H1 (cell line): ENCODE data around the gene APBA2. TPM values are rescaled to one million over a fixed set of nuclear protein-coding genes. Genes with fewer than 3 reads are reported as not detected.

Experiments
- CTCF ChIA-PET: fragments of 300-600 bp; sonication (Branson Sonifier 250); formaldehyde crosslinking; loops from one replicate; lab custom pipeline; 2021; ENCODE audit not compliant: partially characterized antibody; lab: Charles Lee
- POLR2A ChIA-PET: fragments of 300-600 bp; sonication (Branson Sonifier 250); formaldehyde crosslinking; loops from one replicate; lab custom pipeline; 2021; ENCODE audit warnings: inconsistent platforms; ENCODE audit not compliant: partially characterized antibody; lab: Charles Lee
- DNase-seq, 2 experiments: peaks; one replicate each; pipeline versions ENCODE4 v3.0.0 to v3.0.0-alpha.2; 2010 to 2022; ENCODE audit warnings: low spot score in 2 of 2, low read depth in 1 of 2, mixed read lengths in 1 of 2
- FAIRE-seq: peaks from 2 replicates; lab custom pipeline; 2011; peaks lifted over from hg19 to GRCh38; lab: Jason Lieb, UNC
- H2AFZ ChIP-seq: 2 replicates; pipeline ENCODE4 v1.8.1; 2012; ENCODE audit warnings: low read length, inconsistent platforms
- H2AK5ac ChIP-seq: 2 replicates; pipeline ENCODE4 v1.6.1; 2013; ENCODE audit warnings: low read depth, low read length
- H2BK120ac ChIP-seq: replicated peaks from 2 replicates; pipeline ENCODE3; 2013; ENCODE audit warnings: low read depth, low read length, inconsistent platforms
- H2BK12ac ChIP-seq: 2 replicates; pipeline ENCODE4 v1.6.1; 2013; ENCODE audit warnings: low read depth, low read length
- H2BK15ac ChIP-seq: 2 replicates; pipeline ENCODE4 v1.6.1; 2013; ENCODE audit warnings: low read length
- H2BK20ac ChIP-seq: 2 replicates; pipeline ENCODE4 v1.6.1; 2013; ENCODE audit warnings: low read length
- H2BK5ac ChIP-seq: 2 replicates; pipeline ENCODE4 v1.6.1; 2013; ENCODE audit warnings: low read depth, low read length
- H3K14ac ChIP-seq: 2 replicates; pipeline ENCODE4 v1.6.1; 2013; ENCODE audit warnings: inconsistent platforms; ENCODE audit not compliant: insufficient read length
- H3K18ac ChIP-seq: 2 replicates; pipeline ENCODE4 v1.6.1; 2013; ENCODE audit warnings: low read length; ENCODE audit errors: extremely low read depth
- H3K23ac ChIP-seq: 2 replicates; pipeline ENCODE4 v1.6.1; 2013; ENCODE audit warnings: inconsistent platforms; ENCODE audit not compliant: insufficient read length
- H3K23me2 ChIP-seq: 2 replicates; pipeline ENCODE4 v1.6.1; 2013; ENCODE audit warnings: low read depth, low read length
- H3K27ac ChIP-seq: 2 replicates; pipeline ENCODE4 v1.6.1; 2011; ENCODE audit warnings: low read depth, low read length, inconsistent platforms
- H3K27me3 ChIP-seq, 4 experiments: replicated peaks in 1 of 4; 1 replicate in 1 of 4; 2 replicates in 3 of 4; pipeline versions ENCODE4 v1.6.1 to v1.8.1; 2011 to 2013; ENCODE audit warnings: low read length in 3 of 4, mild to moderate bottlenecking in 3 of 4, inconsistent platforms in 2 of 4, mixed read lengths in 2 of 4, moderate library complexity in 1 of 4; ENCODE audit not compliant: control insufficient read depth in 3 of 4, insufficient read depth in 3 of 4; ENCODE audit errors: extremely low read depth in 1 of 4
- H3K36me3 ChIP-seq, 4 experiments: 2 replicates each; pipeline versions ENCODE4 v1.6.1 to v1.8.1; 2011 to 2013; ENCODE audit warnings: mild to moderate bottlenecking in 4 of 4, low read length in 3 of 4, moderate library complexity in 2 of 4, control low read depth in 1 of 4, inconsistent platforms in 1 of 4; ENCODE audit not compliant: insufficient read depth in 4 of 4, control insufficient read depth in 2 of 4
- H3K4ac ChIP-seq: replicated peaks from 2 replicates; pipeline ENCODE3; 2013; ENCODE audit warnings: low read length, low read depth, mixed read lengths, inconsistent platforms; ENCODE audit not compliant: insufficient read length
- H3K4me1 ChIP-seq, 4 experiments: replicated peaks in 1 of 4; 1 replicate in 1 of 4; 2 replicates in 3 of 4; pipeline versions ENCODE4 v1.6.1 to v1.8.1; 2011 to 2013; ENCODE audit warnings: low read length in 3 of 4, inconsistent platforms in 2 of 4, mixed read lengths in 1 of 4; ENCODE audit not compliant: insufficient read depth in 4 of 4, control insufficient read depth in 3 of 4
- H3K4me2 ChIP-seq, 2 experiments: 2 replicates each; pipeline versions ENCODE4 v1.6.1 to v1.8.1; 2011 to 2013; ENCODE audit warnings: low read depth in 2 of 2, low read length in 2 of 2, control low read depth in 1 of 2, inconsistent platforms in 1 of 2, mild to moderate bottlenecking in 1 of 2; ENCODE audit not compliant: insufficient read depth in 1 of 2
- H3K4me3 ChIP-seq, 4 experiments: fragments of 200-600, 300-600 bp in 1 of 4; sonication (generic), shearing (Covaris generic), sonication (Bioruptor Twin) in 1 of 4; 2 replicates each; pipeline versions ENCODE4 v1.5.1 to v1.8.1; 2011 to 2016; ENCODE audit warnings: low read length in 4 of 4, low read depth in 3 of 4, control low read depth in 2 of 4, inconsistent platforms in 2 of 4, mild to moderate bottlenecking in 2 of 4, mixed read lengths in 1 of 4, moderate library complexity in 1 of 4; ENCODE audit not compliant: insufficient read depth in 2 of 4; ENCODE audit errors: extremely low read depth in 1 of 4
- H3K56ac ChIP-seq: replicated peaks from 2 replicates; pipeline ENCODE3; 2013; ENCODE audit warnings: low read depth, mild to moderate bottlenecking, mixed read lengths, low read length, inconsistent platforms; ENCODE audit not compliant: insufficient read length
- H3K79me1 ChIP-seq: 2 replicates; pipeline ENCODE4 v1.6.1; 2013; ENCODE audit warnings: low read depth, low read length, control low read depth
- H3K79me2 ChIP-seq, 2 experiments: 2 replicates each; pipeline versions ENCODE4 v1.6.1 to v1.8.1; 2012 to 2013; ENCODE audit warnings: low read length in 2 of 2, mild to moderate bottlenecking in 2 of 2, inconsistent platforms in 1 of 2; ENCODE audit not compliant: insufficient read depth in 2 of 2, control insufficient read depth in 1 of 2
- H3K9ac ChIP-seq, 4 experiments: replicated peaks in 1 of 4; 1 replicate in 1 of 4; 2 replicates in 3 of 4; pipeline versions ENCODE4 v1.6.1 to v1.8.1; 2011 to 2013; ENCODE audit warnings: low read depth in 3 of 4, low read length in 3 of 4, control low read depth in 2 of 4, mild to moderate bottlenecking in 2 of 4, moderate library complexity in 2 of 4, inconsistent platforms in 1 of 4; ENCODE audit errors: extremely low read depth in 1 of 4
- H3K9me3 ChIP-seq, 2 experiments: 2 replicates each; pipeline versions ENCODE4 v1.6.1 to v1.8.1; 2012 to 2013; ENCODE audit warnings: mild to moderate bottlenecking in 2 of 2, moderate library complexity in 2 of 2, control low read depth in 1 of 2, inconsistent platforms in 1 of 2, low read depth in 1 of 2, low read length in 1 of 2, mixed read lengths in 1 of 2; ENCODE audit not compliant: insufficient read depth in 2 of 2
- H4K20me1 ChIP-seq, 2 experiments: replicated peaks in 1 of 2; 2 replicates each; pipeline versions ENCODE3 to v1.8.1; 2011 to 2013; ENCODE audit warnings: inconsistent platforms in 2 of 2, low read length in 2 of 2, mild to moderate bottlenecking in 1 of 2; ENCODE audit not compliant: insufficient read depth in 2 of 2, control insufficient read depth in 1 of 2
- H4K5ac ChIP-seq: 2 replicates; pipeline ENCODE4 v1.6.1; 2013; ENCODE audit warnings: low read length, low read depth, mixed read lengths, inconsistent platforms; ENCODE audit not compliant: insufficient read length
- H4K8ac ChIP-seq: 2 replicates; pipeline ENCODE4 v1.8.0; 2013; ENCODE audit warnings: mild to moderate bottlenecking, moderate library complexity, low read length, inconsistent platforms; ENCODE audit not compliant: insufficient read depth; ENCODE audit errors: extremely low read depth
- H4K91ac ChIP-seq: replicated peaks from 2 replicates; pipeline ENCODE3; 2013; ENCODE audit warnings: low read length, mixed read lengths, inconsistent platforms; ENCODE audit not compliant: insufficient read length
- EGR1 ChIP-seq: IDR thresholded peaks from 2 replicates; pipeline ENCODE4 v1.6.1; 2011; ENCODE audit warnings: low read depth, low read length, borderline replicate concordance
- EP300 ChIP-seq, 2 experiments: IDR thresholded peaks; 1 replicate in 1 of 2; 2 replicates in 1 of 2; pipeline ENCODE4 v1.6.1; 2011 to 2012; ENCODE audit warnings: low read depth in 2 of 2, low read length in 2 of 2, mild to moderate bottlenecking in 2 of 2, borderline replicate concordance in 1 of 2, inconsistent platforms in 1 of 2, moderate library complexity in 1 of 2
- KDM1A ChIP-seq: fragments of 200-600, 300-600 bp; sonication (generic); IDR thresholded peaks from 2 replicates; pipeline ENCODE4 v1.7.1; 2016; ENCODE audit warnings: mild to moderate bottlenecking, low read length, borderline replicate concordance
- NANOG ChIP-seq: IDR thresholded peaks from 2 replicates; pipeline ENCODE4 v1.6.1; 2011; ENCODE audit warnings: low read length, low read depth, mild to moderate bottlenecking, inconsistent platforms; ENCODE audit not compliant: insufficient read depth, poor library complexity, severe bottlenecking
- RFX5 ChIP-seq: IDR thresholded peaks from 2 replicates; pipeline ENCODE4 v1.6.1; 2011; ENCODE audit warnings: low read depth, low read length, improper control_type of control experiment, borderline replicate concordance
- SIN3A ChIP-seq, 2 experiments: IDR thresholded peaks in 1 of 2; conservative IDR thresholded peaks in 1 of 2; 2 replicates each; pipeline ENCODE4 v1.6.1; 2011 to 2012; ENCODE audit warnings: low read length in 2 of 2, improper control_type of control experiment in 1 of 2, low read depth in 1 of 2, mild to moderate bottlenecking in 1 of 2
- SIRT6 ChIP-seq: IDR thresholded peaks from one replicate; pipeline ENCODE4 v1.7.1; 2012; ENCODE audit warnings: low read length, inconsistent platforms
- TAF7 ChIP-seq: optimal IDR thresholded peaks from 2 replicates; pipeline ENCODE3; 2011; ENCODE audit warnings: low read depth, mild to moderate bottlenecking, inconsistent platforms, low read length, moderate library complexity, borderline replicate concordance
- TBP ChIP-seq: IDR thresholded peaks from 2 replicates; pipeline ENCODE4 v1.6.1; 2011; ENCODE audit warnings: low read depth, low read length, improper control_type of control experiment
- TCF12 ChIP-seq: IDR thresholded peaks from 2 replicates; pipeline ENCODE4 v1.6.1; 2011; ENCODE audit warnings: low read depth, mild to moderate bottlenecking, low read length
- WGBS, 2 experiments: shearing (Covaris generic) in 1 of 2; methylation state at CpG; one replicate each; pipeline versions ENCODE4 v1.1.6 to v1.1.7; 2013 to 2015; ENCODE audit warnings: low lambda C conversion rate in 2 of 2, mixed read lengths in 2 of 2, inconsistent platforms in 1 of 2, low coverage in 1 of 2, missing lambda C conversion rate in 1 of 2; ENCODE audit not compliant: insufficient replicate concordance in 2 of 2, insufficient coverage in 1 of 2, insufficient read length in 1 of 2; ENCODE audit errors: extremely low coverage in 1 of 2, missing lambda C conversion rate in 1 of 2; 5-methylcytosine and 5-hydroxymethylcytosine counted together
- polyA plus RNA-seq, 7 experiments: library from polyadenylated mRNA; depleted of rRNA in 3 of 7; stranded (reverse) in 5 of 7; unstranded in 2 of 7; fragments of >200 nt in 5 of 7; fragments of 200-250 nt in 2 of 7; gene quantifications; 1 replicate in 5 of 7; 2 replicates in 1 of 7; 4 replicates in 1 of 7; pipeline versions ENCODE4 v1.2.1 to v1.2.3, GENCODE V29; 2011 to 2013; ENCODE audit warnings: missing spikeins in 2 of 7, mixed read lengths in 2 of 7
- total RNA-seq: library from RNA; stranded (reverse); fragmentation: NEBNext Ultra II Directional; extraction: Animal tissue kit (Norgen Biotek cat#: 25700); gene quantifications from 2 replicates; pipeline ENCODE4 v1.2.1, GENCODE V29; 2021
- TF ChIP-seq, protein P1 (sequence below): IDR thresholded peaks from 2 replicates; pipeline ENCODE4 v1.6.1; 2012; ENCODE audit warnings: inconsistent platforms
- TF ChIP-seq, protein P2 (sequence below): IDR thresholded peaks from 2 replicates; pipeline ENCODE4 v1.6.1; 2012; ENCODE audit warnings: low read length, inconsistent platforms

The APBA2 gene
- total and polyA plus RNA-seq, 2 of the 8 experiments (the other 6 are each of a cell fraction or from before 2014, with no cell fraction given) = 15.5 to 19.0 TPM

DNA sequence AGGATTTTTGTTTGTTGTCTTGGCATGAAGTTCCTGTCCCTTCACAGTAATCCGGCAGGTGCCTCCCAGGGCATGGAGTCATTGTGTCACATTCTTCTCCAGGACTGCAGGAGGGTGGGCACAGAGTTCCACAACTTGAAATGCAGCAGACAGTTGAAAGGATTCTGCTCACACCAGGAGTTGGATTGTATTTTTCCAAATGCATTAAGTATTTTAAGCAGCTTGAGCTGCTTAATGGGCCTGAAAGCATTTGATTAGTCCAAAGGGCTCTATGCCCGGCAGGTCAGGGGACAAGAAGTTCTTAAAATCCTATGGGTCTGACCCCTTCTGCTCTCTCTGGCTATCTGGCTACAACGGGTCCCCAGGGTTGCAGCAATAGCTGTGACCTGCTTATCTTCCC is 92.9 kb downstream of the APBA2 start:
- H3K79me2 ChIP-seq = no peaks in the 10 kb centered on the region
- H3K56ac ChIP-seq = no peak overlapping the region
- H4K20me1 ChIP-seq = no peaks in the 10 kb centered on the region
- no peak overlapping the region for H3K18ac ChIP-seq
- H2BK120ac ChIP-seq = no peak overlapping the region
- ChIA-PET POLR2A (no interaction called here), CTCF (interaction anchor here (0.7 to 4.0 kb wide), 14 partner anchors 10 to 139 kb away, joined by 3 to 21 read pairs (median 4); no protein-coding TSS in a partner anchor)
- H4K5ac ChIP-seq = no peak overlapping the region
- no peaks in the 10 kb centered on the region for H3K4me1 ChIP-seq
- 91% methylated on average over 3 of the region's 3 CpGs; no CpG with 5 or more reads in 1 of the 2 experiments for WGBS, 2 experiments
- H3K27ac ChIP-seq = no peak overlapping the region
- no peak overlapping the region for H3K4ac ChIP-seq
- H3K4me2 ChIP-seq = no peak overlapping the region
- H2AK5ac ChIP-seq = no peak overlapping the region
- no peak overlapping the region for H4K91ac ChIP-seq
- no peak overlapping the region for H2AFZ ChIP-seq
- no peaks in the 10 kb centered on the region for H3K23me2 ChIP-seq
- H3K23ac ChIP-seq = no peak overlapping the region
- H3K9ac ChIP-seq = no peak overlapping the region
- H2BK20ac ChIP-seq = no peak overlapping the region
- H2BK15ac ChIP-seq = no peak overlapping the region
- DNase-seq (no peak), FAIRE-seq (no peak)
- H3K27me3 ChIP-seq = no peaks in the 10 kb centered on the region; a peak in 1 of 7 replicates
- no peaks in the 10 kb centered on the region for H3K79me1 ChIP-seq
- H4K8ac ChIP-seq = no peak overlapping the region
- no peak overlapping the region for H2BK5ac ChIP-seq
- H3K14ac ChIP-seq = no peak overlapping the region
- no peaks in the 10 kb centered on the region for H3K36me3 ChIP-seq
- H3K4me3 ChIP-seq = no peak overlapping the region
- no peaks in the 10 kb centered on the region for H3K9me3 ChIP-seq
- H2BK12ac ChIP-seq = no peak overlapping the region
- TF ChIP-seq SIN3A (conservative IDR thresholded peaks at IDR 0.05 in 1 of 2, IDR thresholded peaks at IDR 0.05 in 1 of 2; ENCODE audit: low read depth in 1 of 2, low read length in 2 of 2) (no peak), TBP (no peak), TAF7 (no peak), NANOG (no peak), TCF12 (no peak), KDM1A (no peak), SIRT6 (no peak), EGR1 (no peak), RFX5 (no peak), EP300 (IDR thresholded peaks at IDR 0.05; ENCODE audit: borderline replicate concordance in 1 of 2, low read depth in 2 of 2, low read length in 2 of 2) (no peak)
- TF ChIP-seq, protein P1, sequence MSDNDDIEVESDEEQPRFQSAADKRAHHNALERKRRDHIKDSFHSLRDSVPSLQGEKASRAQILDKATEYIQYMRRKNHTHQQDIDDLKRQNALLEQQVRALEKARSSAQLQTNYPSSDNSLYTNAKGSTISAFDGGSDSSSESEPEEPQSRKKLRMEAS = no peak
- TF ChIP-seq, protein P2, sequence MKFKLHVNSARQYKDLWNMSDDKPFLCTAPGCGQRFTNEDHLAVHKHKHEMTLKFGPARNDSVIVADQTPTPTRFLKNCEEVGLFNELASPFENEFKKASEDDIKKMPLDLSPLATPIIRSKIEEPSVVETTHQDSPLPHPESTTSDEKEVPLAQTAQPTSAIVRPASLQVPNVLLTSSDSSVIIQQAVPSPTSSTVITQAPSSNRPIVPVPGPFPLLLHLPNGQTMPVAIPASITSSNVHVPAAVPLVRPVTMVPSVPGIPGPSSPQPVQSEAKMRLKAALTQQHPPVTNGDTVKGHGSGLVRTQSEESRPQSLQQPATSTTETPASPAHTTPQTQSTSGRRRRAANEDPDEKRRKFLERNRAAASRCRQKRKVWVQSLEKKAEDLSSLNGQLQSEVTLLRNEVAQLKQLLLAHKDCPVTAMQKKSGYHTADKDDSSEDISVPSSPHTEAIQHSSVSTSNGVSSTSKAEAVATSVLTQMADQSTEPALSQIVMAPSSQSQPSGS = no peak
